HepG2 (cell line): ENCODE measurements around the gene LY6G5B. TPM values are rescaled to one million over a fixed set of nuclear protein-coding genes. Genes with fewer than 3 reads are reported as not detected.

Experiments used
- HDAC2 ChIP-seq: sonication (generic); formaldehyde crosslinking; IDR thresholded peaks from 2 replicates; pipeline ENCODE4 v1.4.0; 2020; ENCODE audit warnings: missing genetic modification reagents
- MXD4 ChIP-seq: IDR thresholded peaks from 2 replicates; pipeline ENCODE4 v1.6.1; 2016; ENCODE audit warnings: mild to moderate bottlenecking, missing biosample characterization, missing genetic modification reagents
- NBN ChIP-seq: fragments of 450-650 bp; conservative IDR thresholded peaks from 2 replicates; pipeline ENCODE4 v1.6.1; 2017
- TGIF2 ChIP-seq: IDR thresholded peaks from 2 replicates; pipeline ENCODE4 v1.6.1; 2016; ENCODE audit warnings: control low read depth, missing compliant biosample characterization
- THYN1 ChIP-seq: sonication (generic); formaldehyde crosslinking; IDR thresholded peaks from 2 replicates; pipeline ENCODE4 v1.8.1; 2023; ENCODE audit warnings: low read depth, mild to moderate bottlenecking, moderate library complexity, missing genetic modification reagents, borderline replicate concordance
- TP53 ChIP-seq: sonication (generic); formaldehyde crosslinking; conservative IDR thresholded peaks from 2 replicates; pipeline ENCODE4 v1.4.0; 2020; ENCODE audit warnings: missing genetic modification reagents
- ZBTB20 ChIP-seq: sonication (generic); formaldehyde crosslinking; IDR thresholded peaks from 2 replicates; pipeline ENCODE4 v1.8.1; 2023; ENCODE audit warnings: missing genetic modification reagents, low read depth, mild to moderate bottlenecking, borderline replicate concordance
- ZBTB21 ChIP-seq: sonication (generic); formaldehyde crosslinking; IDR thresholded peaks from 2 replicates; pipeline ENCODE4 v1.4.0; 2020; ENCODE audit warnings: missing genetic modification reagents
- ZNF530 ChIP-seq: sonication (generic); formaldehyde crosslinking; IDR thresholded peaks from 2 replicates; pipeline ENCODE4 v1.5.0; 2020; ENCODE audit warnings: low read depth, mild to moderate bottlenecking, missing genetic modification reagents
- ZNF564 ChIP-seq: sonication (generic); formaldehyde crosslinking; IDR thresholded peaks from 2 replicates; pipeline ENCODE4 v1.8.1; 2023; ENCODE audit warnings: mild to moderate bottlenecking, missing genetic modification reagents
- ZNF605 ChIP-seq: sonication (generic); formaldehyde crosslinking; IDR thresholded peaks from 2 replicates; pipeline ENCODE4 v1.8.0; 2022; ENCODE audit warnings: mild to moderate bottlenecking, missing genetic modification reagents
- ZNF850 ChIP-seq: sonication (generic); formaldehyde crosslinking; conservative IDR thresholded peaks from 2 replicates; pipeline ENCODE4 v1.9.0; 2021; ENCODE audit warnings: mild to moderate bottlenecking, missing genetic modification reagents
- polyA plus RNA-seq, 8 experiments: library from polyadenylated mRNA; depleted of rRNA in 3 of 8; stranded (reverse) in 7 of 8; unstranded in 1 of 8; fragments of >200 nt; fragmentation: Illumina TruSeq in 4 of 8; extraction: Trizol in 4 of 8; gene quantifications; 2 replicates each; pipeline versions ENCODE4 v1.2.1 to v1.2.3, GENCODE V29; 2011 to 2016; ENCODE audit warnings: low read depth in 4 of 8, missing spikeins in 1 of 8, mixed read lengths in 1 of 8; ENCODE audit not compliant: insufficient read depth in 1 of 8
- total RNA-seq, 5 experiments: library from RNA; depleted of rRNA; stranded (reverse); fragments of >200 nt; fragmentation: Illumina TruSeq; extraction: Trizol; gene quantifications; 2 replicates each; pipeline ENCODE4 v1.2.3, GENCODE V29; 2016; ENCODE audit warnings: low read depth in 1 of 5
- TF ChIP-seq, protein P1 (sequence below): fragments of 450-650 bp; IDR thresholded peaks from 2 replicates; pipeline ENCODE4 v1.6.1; 2017; ENCODE audit warnings: mild to moderate bottlenecking
- TF ChIP-seq, protein P2 (sequence below): IDR thresholded peaks from 2 replicates; pipeline ENCODE4 v1.6.1; 2016; ENCODE audit warnings: missing compliant biosample characterization, missing genetic modification reagents, borderline replicate concordance
- TF ChIP-seq, protein P3 (sequence below): sonication (generic); formaldehyde crosslinking; IDR thresholded peaks from 2 replicates; pipeline ENCODE4 v1.4.0; 2020; ENCODE audit warnings: mild to moderate bottlenecking, low read depth, missing genetic modification reagents
- TF ChIP-seq, protein P4 (sequence below): sonication (generic); formaldehyde crosslinking; IDR thresholded peaks from 2 replicates; pipeline ENCODE4 v1.8.0; 2022; ENCODE audit warnings: missing genetic modification reagents, mild to moderate bottlenecking, borderline replicate concordance
- TF ChIP-seq, protein P5 (sequence below): sonication (generic); formaldehyde crosslinking; IDR thresholded peaks from 2 replicates; pipeline ENCODE4 v1.4.0; 2020; ENCODE audit warnings: mild to moderate bottlenecking, missing genetic modification reagents

The LY6G5B gene
- total and polyA plus RNA-seq, 2 of the 13 experiments (the other 11 are each of a cell fraction or from before 2014, with no cell fraction given): 7.8 to 15.7 TPM

DNA sequence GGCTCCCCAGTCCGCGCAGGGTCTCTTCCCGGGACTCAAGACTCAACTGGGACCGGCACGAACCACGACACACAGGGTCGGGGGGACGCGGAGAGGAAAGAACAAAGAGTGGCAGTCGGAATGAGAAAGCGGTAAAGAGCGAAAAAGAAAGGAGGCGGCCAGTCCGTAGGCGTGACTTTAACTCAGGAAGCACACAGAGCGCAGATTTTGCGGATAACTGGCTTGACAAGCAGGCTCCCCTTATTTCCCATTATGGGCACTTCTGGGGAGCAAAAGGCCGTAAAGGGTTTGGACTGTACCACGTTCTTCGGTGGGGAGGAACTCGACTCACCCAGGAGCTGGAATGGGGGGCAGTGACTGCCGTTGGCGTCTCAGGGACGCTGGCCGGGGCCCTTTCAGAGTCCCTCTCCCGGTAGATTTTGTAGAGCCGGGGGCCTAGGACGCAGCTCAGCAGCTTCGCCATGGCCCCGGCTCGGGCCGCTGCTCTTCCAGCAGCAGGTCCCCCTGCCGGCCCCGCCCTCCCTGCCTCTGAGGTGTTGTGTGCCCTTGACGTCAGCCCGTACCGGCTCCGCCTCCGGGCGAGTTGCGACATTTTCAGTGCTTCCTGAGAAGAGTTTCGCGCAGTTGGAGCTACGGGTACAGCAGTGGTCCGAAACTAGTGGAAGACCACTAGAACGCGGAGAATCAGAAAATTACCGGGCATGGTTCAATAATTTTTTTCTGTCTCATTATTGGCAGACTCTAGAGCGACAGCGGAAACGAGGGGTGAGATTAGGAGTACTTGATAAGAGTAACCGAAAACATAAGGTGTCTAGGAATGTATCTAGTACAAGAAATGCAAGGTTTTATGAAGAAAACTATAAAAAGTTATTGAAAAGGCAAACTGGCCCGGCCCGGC, 33.3 kb downstream of the LY6G5B start, which contains the start of gene ABHD16A (continued):
- TF ChIP-seq NBN (no peak), HDAC2 (CRISPR knock-in tag) (peak; percentile 83), ZNF850 (CRISPR knock-in tag) (0 out of 2 replicates have a peak, but pooled peaks have one; percentile 33), ZBTB20 (CRISPR knock-in tag) (peak; percentile 61; the same call in 1 of the 2 replicates), ZNF530 (CRISPR knock-in tag) (no peak), ZNF605 (CRISPR knock-in tag) (peak; percentile 95), TP53 (no peak), MXD4 (CRISPR knock-in tag) (peak; percentile 72; the same call in 1 of the 2 replicates), TGIF2 (CRISPR knock-in tag) (no peak; the same call in none of the 2 replicates), ZNF564 (peak; percentile 70; the same call in 1 of the 2 replicates), ZBTB21 (CRISPR knock-in tag) (peak; percentile 94), THYN1 (CRISPR knock-in tag) (no peak)
- TF ChIP-seq, protein P1, sequence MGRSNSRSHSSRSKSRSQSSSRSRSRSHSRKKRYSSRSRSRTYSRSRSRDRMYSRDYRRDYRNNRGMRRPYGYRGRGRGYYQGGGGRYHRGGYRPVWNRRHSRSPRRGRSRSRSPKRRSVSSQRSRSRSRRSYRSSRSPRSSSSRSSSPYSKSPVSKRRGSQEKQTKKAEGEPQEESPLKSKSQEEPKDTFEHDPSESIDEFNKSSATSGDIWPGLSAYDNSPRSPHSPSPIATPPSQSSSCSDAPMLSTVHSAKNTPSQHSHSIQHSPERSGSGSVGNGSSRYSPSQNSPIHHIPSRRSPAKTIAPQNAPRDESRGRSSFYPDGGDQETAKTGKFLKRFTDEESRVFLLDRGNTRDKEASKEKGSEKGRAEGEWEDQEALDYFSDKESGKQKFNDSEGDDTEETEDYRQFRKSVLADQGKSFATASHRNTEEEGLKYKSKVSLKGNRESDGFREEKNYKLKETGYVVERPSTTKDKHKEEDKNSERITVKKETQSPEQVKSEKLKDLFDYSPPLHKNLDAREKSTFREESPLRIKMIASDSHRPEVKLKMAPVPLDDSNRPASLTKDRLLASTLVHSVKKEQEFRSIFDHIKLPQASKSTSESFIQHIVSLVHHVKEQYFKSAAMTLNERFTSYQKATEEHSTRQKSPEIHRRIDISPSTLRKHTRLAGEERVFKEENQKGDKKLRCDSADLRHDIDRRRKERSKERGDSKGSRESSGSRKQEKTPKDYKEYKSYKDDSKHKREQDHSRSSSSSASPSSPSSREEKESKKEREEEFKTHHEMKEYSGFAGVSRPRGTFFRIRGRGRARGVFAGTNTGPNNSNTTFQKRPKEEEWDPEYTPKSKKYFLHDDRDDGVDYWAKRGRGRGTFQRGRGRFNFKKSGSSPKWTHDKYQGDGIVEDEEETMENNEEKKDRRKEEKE: no peak
- TF ChIP-seq, protein P2, sequence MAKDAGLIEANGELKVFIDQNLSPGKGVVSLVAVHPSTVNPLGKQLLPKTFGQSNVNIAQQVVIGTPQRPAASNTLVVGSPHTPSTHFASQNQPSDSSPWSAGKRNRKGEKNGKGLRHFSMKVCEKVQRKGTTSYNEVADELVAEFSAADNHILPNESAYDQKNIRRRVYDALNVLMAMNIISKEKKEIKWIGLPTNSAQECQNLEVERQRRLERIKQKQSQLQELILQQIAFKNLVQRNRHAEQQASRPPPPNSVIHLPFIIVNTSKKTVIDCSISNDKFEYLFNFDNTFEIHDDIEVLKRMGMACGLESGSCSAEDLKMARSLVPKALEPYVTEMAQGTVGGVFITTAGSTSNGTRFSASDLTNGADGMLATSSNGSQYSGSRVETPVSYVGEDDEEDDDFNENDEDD (CRISPR knock-in tag): 0 out of 2 replicates have a peak, but pooled peaks have one; percentile 56
- TF ChIP-seq, protein P3, sequence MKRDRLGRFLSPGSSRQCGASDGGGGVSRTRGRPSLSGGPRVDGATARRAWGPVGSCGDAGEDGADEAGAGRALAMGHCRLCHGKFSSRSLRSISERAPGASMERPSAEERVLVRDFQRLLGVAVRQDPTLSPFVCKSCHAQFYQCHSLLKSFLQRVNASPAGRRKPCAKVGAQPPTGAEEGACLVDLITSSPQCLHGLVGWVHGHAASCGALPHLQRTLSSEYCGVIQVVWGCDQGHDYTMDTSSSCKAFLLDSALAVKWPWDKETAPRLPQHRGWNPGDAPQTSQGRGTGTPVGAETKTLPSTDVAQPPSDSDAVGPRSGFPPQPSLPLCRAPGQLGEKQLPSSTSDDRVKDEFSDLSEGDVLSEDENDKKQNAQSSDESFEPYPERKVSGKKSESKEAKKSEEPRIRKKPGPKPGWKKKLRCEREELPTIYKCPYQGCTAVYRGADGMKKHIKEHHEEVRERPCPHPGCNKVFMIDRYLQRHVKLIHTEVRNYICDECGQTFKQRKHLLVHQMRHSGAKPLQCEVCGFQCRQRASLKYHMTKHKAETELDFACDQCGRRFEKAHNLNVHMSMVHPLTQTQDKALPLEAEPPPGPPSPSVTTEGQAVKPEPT (CRISPR knock-in tag): no peak
- TF ChIP-seq, protein P4, sequence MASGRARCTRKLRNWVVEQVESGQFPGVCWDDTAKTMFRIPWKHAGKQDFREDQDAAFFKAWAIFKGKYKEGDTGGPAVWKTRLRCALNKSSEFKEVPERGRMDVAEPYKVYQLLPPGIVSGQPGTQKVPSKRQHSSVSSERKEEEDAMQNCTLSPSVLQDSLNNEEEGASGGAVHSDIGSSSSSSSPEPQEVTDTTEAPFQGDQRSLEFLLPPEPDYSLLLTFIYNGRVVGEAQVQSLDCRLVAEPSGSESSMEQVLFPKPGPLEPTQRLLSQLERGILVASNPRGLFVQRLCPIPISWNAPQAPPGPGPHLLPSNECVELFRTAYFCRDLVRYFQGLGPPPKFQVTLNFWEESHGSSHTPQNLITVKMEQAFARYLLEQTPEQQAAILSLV: no peak; the same call in 1 of the 2 replicates
- TF ChIP-seq, protein P5, sequence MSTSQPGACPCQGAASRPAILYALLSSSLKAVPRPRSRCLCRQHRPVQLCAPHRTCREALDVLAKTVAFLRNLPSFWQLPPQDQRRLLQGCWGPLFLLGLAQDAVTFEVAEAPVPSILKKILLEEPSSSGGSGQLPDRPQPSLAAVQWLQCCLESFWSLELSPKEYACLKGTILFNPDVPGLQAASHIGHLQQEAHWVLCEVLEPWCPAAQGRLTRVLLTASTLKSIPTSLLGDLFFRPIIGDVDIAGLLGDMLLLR (CRISPR knock-in tag): peak; percentile 14; the same call in 1 of the 2 replicates
